GM12878 (cell line): ENCODE data around the gene DSTYK.

Experiments
- ASH2L ChIP-seq: fragments of 300-600, 200-600 bp; sonication (generic); IDR thresholded peaks from 2 replicates; pipeline ENCODE4 v1.6.1; 2017; ENCODE audit warnings: low read depth, mild to moderate bottlenecking, borderline replicate concordance
- BCLAF1 ChIP-seq: fragments of 450-650 bp; IDR thresholded peaks from 2 replicates; pipeline ENCODE4 v1.6.1; 2017; ENCODE audit warnings: antibody characterized with exemption, mild to moderate bottlenecking, moderate library complexity
- CTCF ChIP-seq, 3 experiments: IDR thresholded peaks in 2 of 3; conservative IDR thresholded peaks in 1 of 3; 2 replicates each; pipeline ENCODE4 v1.5.1; 2011; ENCODE audit warnings: low read depth in 3 of 3, low read length in 3 of 3, mild to moderate bottlenecking in 3 of 3, control low read depth in 2 of 3, moderate library complexity in 2 of 3, inconsistent platforms in 1 of 3, mixed read lengths in 1 of 3; ENCODE audit not compliant: control insufficient read depth in 2 of 3, insufficient read depth in 1 of 3; ENCODE audit errors: extremely low read depth in 1 of 3
- EP300 ChIP-seq, 2 experiments: fragments of 150-350 bp in 1 of 2; IDR thresholded peaks; 2 replicates each; pipeline ENCODE4 v1.6.1; 2011 to 2012; ENCODE audit warnings: low read depth in 2 of 2, low read length in 2 of 2, borderline replicate concordance in 1 of 2, improper control_type of control experiment in 1 of 2, inconsistent platforms in 1 of 2; ENCODE audit not compliant: control insufficient read depth in 1 of 2
- KDM1A ChIP-seq: fragments of 200-600 bp; sonication (generic); IDR thresholded peaks from 2 replicates; pipeline ENCODE4 v1.6.1; 2016; ENCODE audit warnings: borderline replicate concordance
- NFYA ChIP-seq: IDR thresholded peaks from 2 replicates; pipeline ENCODE4 v1.6.1; 2011; ENCODE audit warnings: low read depth, mild to moderate bottlenecking, low read length, improper control_type of control experiment, borderline replicate concordance
- PAX8 ChIP-seq: fragments of 450-650 bp; IDR thresholded peaks from 2 replicates; pipeline ENCODE4 v1.6.1; 2017; ENCODE audit warnings: mild to moderate bottlenecking, moderate library complexity
- POLR2AphosphoS5 ChIP-seq: IDR thresholded peaks from 2 replicates; pipeline ENCODE4 v1.6.1; 2011; ENCODE audit warnings: mild to moderate bottlenecking, low read length, inconsistent platforms
- RELA ChIP-seq: fragments of 450-650 bp; IDR thresholded peaks from 2 replicates; pipeline ENCODE4 v1.8.0; 2014; ENCODE audit warnings: borderline replicate concordance; ENCODE audit not compliant: partially characterized antibody
- SMARCA5 ChIP-seq: fragments of 450-650 bp; IDR thresholded peaks from 2 replicates; pipeline ENCODE4 v1.6.1; 2017; ENCODE audit warnings: mild to moderate bottlenecking

- TF ChIP-seq CTCF (IDR thresholded peaks at IDR 0.05 in 2 of 3, conservative IDR thresholded peaks at IDR 0.05 in 1 of 3; ENCODE audit: control insufficient read depth in 2 of 3, extremely low read depth in 1 of 3, insufficient read depth in 1 of 3, low read depth in 3 of 3, low read length in 3 of 3) (no peak), KDM1A (no peak), RELA (no peak), PAX8 (no peak), NFYA (no peak), SMARCA5 (no peak), POLR2AphosphoS5 (no peak), ASH2L (no peak), EP300 (IDR thresholded peaks at IDR 0.05; ENCODE audit: borderline replicate concordance in 1 of 2, control insufficient read depth in 1 of 2, low read depth in 2 of 2, low read length in 2 of 2) (no peak), BCLAF1 (no peak)
Measured at GRCh38 chr1:205171369-205171768, 40.1 kb downstream of the DSTYK start.
